ENCODE measurements around the gene KIAA1328.
"Not testable (repeated sequence)": the region's sequence is repeated elsewhere in the genome, so short reads cannot be mapped to it uniquely, and the experiment has no call there.

The KIAA1328 gene
- long read RNA-seq, donor 1, partial matches to known transcripts: 0 of 1 reads
- long read RNA-seq, donor 1, other reads (novel, unspliced or antisense): 0 of 1 reads
- long read RNA-seq, donor 2, partial matches to known transcripts: 0 of 1 reads
- long read RNA-seq, donor 2, other reads (novel, unspliced or antisense): 0 of 1 reads
- long read RNA-seq, donor 3: 0 reads
- long read RNA-seq, donor 4, full-length matches to known transcripts: 2 of 2 reads
- long read RNA-seq, donor 4, partial matches to known transcripts: 0 of 2 reads
- long read RNA-seq, donor 4, other reads (novel, unspliced or antisense): 0 of 2 reads
- long read RNA-seq, donor 5: 0 reads
- long read RNA-seq, donor 6, partial matches to known transcripts: 0 of 2 reads
- long read RNA-seq, donor 6, other reads (novel, unspliced or antisense): 0 of 2 reads
- long read RNA-seq, donor 7: 0 reads
- long read RNA-seq, donor 8, partial matches to known transcripts: 0 of 1 reads
- long read RNA-seq, donor 8, other reads (novel, unspliced or antisense): 0 of 1 reads

DNA sequence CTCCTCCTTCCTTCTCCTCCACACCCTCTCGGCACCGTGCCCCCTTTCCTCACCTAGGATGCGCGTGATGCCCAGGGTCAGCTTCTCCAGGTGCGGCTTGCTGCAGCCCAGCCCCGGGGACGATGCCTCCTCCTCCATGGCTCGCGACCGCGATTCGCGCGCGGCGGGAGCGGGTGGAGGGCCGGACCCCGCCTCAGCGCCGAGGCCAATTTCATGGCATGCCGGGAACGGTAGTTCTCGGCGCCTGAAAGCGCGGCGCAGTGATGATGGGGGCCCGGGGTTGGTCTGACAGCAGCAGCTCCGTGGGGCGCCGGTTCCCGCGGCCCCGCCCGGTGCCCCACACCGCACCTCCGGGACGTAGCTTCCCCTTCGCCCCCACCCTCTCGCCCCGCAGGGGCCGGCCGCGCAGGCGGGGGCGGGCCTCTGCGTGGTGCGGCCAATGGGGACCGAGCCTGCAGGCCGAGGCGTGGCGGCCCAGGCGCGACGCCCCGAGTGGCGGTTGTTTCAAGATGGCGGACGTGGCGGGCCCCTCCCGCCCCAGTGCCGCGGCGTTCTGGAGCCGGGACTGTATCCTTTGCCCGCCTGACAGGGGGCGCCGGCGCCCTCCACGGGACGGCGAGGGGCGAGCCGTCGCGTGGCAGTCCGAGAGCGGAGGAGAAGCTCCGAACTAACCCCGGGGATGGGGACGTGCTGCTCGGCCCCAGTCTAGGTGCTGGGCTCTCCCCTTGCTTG lies at the start of gene KIAA1328, which contains the start of gene TPGS2:
TSS of gene KIAA1328 (plus strand) at position 498 of the 732 bp plus-strand sequence. CDS start at position 510, 12 bp downstream.
TSS of gene TPGS2 (minus strand) at position 373 of the 732 bp plus-strand sequence. CDS start at position 138, 235 bp downstream.
- peak; percentile 99 for DNase-seq

DNA sequence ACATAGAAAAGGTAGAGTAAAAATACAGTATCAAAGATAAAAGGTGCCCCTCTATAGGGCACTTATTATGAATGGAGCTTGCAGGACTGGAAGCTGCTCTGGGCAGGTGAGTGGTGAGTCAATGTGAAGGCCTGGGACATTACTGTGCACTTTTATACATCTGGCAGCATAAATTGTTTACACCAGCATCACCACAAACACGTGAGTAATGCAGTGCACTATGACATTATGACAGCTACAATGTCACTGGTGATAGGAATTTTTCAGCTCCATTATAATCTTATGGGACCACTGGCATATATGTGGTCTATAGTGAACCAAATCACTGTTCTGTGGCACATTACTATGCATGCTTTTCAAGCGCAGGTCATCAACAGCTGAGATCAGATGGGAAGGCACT lies 48.2 kb upstream of the KIAA1328 start:
- no peak for DNase-seq

DNA sequence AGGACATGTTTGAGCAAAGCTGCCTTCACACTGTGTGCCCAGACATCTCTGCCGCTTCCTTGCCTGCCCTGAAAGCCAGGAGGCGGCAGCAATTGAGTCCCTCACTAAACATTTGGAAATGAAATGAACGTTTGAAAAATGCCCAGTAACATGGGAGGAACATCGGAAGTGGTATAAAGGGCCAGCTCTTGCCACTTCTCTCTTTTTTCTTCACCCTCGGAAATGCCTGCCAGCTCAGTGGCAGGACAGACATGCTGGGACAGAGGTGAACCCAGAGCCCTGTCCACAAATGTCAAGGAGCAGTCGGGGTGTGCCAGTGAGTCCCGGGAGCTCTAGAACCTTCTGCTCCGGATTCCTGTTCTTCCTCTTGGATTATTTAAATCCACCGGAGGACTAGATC lies 46.2 kb upstream of the KIAA1328 start:
- no peak for DNase-seq

- DNase-seq: no peak
These were observed 45.1 kb upstream of the KIAA1328 start for GRCh38 chr18:36783792-36784191.

- DNase-seq: no peak
These were observed 42.2 kb upstream of the KIAA1328 start for GRCh38 chr18:36786686-36787085.

GRCh38 chr18:36792634-36793283 lies 36.2 kb upstream of the KIAA1328 start:
- DNase-seq: no peak

DNA sequence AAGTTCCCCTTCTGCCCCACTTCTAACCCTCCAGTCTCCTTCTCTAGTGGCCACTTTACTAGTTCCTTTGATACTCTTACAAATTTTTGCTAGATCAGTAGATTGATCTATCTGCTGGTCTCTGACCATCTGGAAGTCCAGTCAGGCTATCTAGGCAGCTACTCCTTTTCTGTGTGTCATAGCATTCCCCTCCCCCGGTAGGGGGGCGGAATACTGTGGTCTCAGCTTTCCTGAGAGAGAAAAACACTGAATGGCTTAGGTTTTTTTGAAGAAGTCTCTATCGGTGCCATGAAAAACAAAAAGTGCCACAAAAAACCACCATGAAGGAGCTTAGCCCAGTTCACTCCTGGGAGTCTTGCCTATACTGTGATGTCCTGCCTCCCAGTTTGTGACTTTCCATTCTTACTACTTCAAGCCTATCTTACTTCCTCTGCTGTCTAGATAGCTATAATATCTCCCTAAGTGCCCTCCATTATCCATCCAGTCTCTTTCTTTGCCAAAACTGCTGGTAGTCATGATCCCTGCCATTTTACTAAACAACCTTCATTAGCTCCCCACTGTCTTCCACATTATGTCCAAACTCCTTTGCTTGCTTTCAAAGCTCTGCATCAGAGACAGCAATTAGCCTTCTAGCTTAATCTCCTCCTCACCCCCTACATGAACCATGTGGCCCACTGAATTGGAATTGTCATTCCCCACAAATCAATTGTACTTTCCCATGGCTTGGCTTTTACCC lies 30.0 kb upstream of the KIAA1328 start:
- DNase-seq: no peak

DNA sequence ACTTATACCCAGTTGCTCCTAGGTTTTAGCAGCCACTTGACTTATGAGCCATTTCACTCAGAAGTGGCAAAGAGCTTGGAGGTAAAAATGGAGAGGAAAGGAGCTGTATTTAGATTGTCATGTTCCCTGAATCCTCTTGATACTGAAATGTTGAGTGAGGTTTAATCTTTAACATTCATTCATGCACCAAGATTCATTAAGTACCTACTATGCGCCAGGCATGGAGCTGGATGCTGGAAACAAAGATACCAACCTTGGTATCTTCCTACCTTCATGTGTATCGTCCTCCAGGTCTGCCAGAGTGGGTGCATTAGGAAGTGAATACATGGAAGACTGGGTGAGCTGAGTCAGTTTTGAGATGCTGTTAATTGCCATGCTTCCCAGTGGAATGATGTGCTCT lies 23.8 kb upstream of the KIAA1328 start:
- DNase-seq: no peak

DNA sequence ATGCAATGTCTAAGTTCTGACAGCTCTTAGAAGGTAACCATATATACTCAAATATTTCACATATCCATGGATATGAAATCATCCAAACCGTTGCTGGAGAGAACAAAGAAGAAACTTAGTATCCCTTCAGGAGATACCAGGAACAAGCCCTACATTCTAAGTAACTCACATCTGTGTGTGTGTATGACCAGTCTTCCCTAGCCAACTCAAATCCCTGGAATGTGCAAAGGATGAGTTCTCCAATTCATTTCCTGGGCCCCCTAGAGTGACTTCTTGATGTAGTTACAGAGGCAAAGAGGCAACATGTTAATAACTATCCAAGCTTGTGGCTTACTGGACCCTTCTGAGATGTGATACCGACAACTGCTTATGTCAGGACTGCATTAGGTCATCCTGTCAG lies 20.2 kb upstream of the KIAA1328 start:
- DNase-seq: no peak

- no peak for DNase-seq
These were observed 19.1 kb upstream of the KIAA1328 start for GRCh38 chr18:36809590-36810381.

DNA sequence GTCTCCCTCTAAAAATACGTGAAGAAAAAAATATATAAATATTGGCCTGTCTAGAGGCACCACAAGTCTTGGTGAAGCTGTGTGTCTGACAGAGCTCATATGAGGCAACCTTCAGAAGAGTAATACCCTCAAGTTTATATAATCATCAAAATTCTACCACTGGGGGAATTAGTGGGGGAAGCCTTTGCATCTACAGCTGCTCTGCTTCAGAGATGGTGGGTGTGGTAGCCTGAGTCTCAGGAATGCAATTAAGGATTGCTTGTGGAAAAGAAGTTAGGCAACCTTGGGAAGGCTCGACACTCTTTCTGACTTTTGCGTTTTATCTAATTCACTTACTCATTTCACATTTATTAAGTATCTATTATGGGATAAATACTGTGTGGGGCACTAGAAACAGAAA lies 17.5 kb upstream of the KIAA1328 start:
- DNase-seq: no peak

- no peak for DNase-seq
These were observed 17.0 kb upstream of the KIAA1328 start for GRCh38 chr18:36811955-36812354.

- DNase-seq: no peak
These were observed 16.2 kb upstream of the KIAA1328 start for GRCh38 chr18:36812678-36813077.

- no peak for DNase-seq
These were observed 15.7 kb upstream of the KIAA1328 start for GRCh38 chr18:36813101-36813775.

- no peak for DNase-seq
These were observed 15.1 kb upstream of the KIAA1328 start for GRCh38 chr18:36813824-36814223.

- DNase-seq: no peak
These were observed 13.9 kb upstream of the KIAA1328 start for GRCh38 chr18:36814994-36815393.

DNA sequence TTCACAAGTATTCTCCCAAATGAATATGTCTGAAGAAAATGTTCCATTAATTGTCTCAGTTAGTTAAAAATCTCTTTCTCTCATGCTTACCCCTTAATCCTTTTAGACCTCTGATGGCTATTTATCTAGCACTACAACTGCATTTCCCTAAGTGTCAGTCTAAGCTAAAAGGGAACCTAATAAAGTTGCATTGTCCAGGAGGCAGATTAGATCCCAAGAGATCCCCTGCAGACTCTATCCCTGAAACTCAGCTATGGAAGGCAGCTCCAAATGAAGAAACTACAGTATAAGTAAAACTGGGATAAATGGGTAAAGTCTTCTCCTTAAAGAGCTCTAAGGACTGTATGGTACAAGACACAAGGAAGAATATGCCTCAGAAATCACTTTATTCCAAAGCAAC lies 12.8 kb upstream of the KIAA1328 start:
- DNase-seq: not testable (repeated sequence)

- DNase-seq: no peak
These were observed 11.9 kb upstream of the KIAA1328 start for GRCh38 chr18:36817039-36817438.

DNA sequence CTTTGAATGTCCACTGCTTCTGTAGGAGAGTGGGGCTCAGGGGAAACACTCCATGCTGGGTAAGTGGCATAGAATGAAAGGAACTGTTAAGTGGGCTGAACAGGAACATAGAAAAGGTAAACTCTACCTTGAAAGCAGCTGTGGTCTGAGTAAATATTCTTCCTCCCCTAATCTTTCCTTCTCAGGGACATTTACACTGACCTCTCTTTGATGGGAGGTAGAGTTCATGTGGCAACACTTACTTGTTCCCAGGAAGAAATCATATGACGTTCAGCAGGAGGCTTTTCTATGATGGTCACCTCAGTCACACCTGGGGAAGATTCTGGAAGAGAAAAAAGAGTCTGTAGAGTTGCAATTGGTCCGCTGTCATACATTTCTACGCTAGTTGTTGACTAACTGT lies 10.3 kb upstream of the KIAA1328 start:
- no peak for DNase-seq

- DNase-seq: no peak
These were observed 9.3 kb upstream of the KIAA1328 start for GRCh38 chr18:36819621-36820020.

DNA sequence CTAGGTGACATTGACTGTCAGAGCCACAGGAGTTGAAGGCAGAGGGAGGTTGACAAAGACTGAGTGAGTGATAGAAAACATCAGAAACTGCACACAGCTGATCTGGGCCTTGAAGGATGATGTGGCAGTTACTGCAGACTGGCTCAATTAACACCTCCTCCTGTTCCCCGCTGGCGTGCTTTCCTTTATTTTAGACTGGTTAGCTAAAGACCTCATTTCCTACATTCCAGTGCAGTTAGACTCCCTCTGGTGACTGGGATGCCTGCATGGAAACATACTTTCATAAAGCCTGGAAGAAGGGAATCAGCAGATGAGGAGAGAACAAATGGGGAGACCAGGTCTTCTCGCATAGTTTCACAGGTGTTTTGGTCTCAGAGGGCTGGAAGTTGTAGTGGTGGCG lies 7.2 kb upstream of the KIAA1328 start:
- DNase-seq: no peak

Data from right kidney (tissue), 9 donors.